CD4-positive, CD25-positive, alpha-beta regulatory T cell (primary cell): Measurements from ENCODE around the gene BPIFA1. TPM values are rescaled to one million over a fixed set of nuclear protein-coding genes. Genes with fewer than 3 reads are reported as not detected.

Experiments
- ATAC-seq, 2 donors: fragments of 150-1000 bp; cut with Tn5 transposase; one replicate each; pipeline ENCODE4 v1.10.0; 2021; ENCODE audit warnings: low read depth in 2 of 2, moderate number of reproducible peaks in 2 of 2, moderate library complexity in 1 of 2
- DNase-seq, 3 donors: peaks; one replicate each; pipeline versions ENCODE4 v3.0.0 to v3.0.0-alpha.2; 2012 to 2022; ENCODE audit warnings: mixed read lengths in 1 of 3
- H3K27ac ChIP-seq: one replicate; pipeline ENCODE4 v1.7.0; 2013; ENCODE audit warnings: mild to moderate bottlenecking, low read length; ENCODE audit not compliant: insufficient read depth, poor library complexity, severe bottlenecking
- H3K27me3 ChIP-seq: one replicate; pipeline ENCODE4 v1.7.0; 2013; ENCODE audit warnings: low read length; ENCODE audit not compliant: control insufficient read depth, insufficient read depth
- H3K36me3 ChIP-seq: one replicate; pipeline ENCODE4 v1.7.0; 2013; ENCODE audit warnings: mild to moderate bottlenecking, low read length, moderate library complexity; ENCODE audit not compliant: control insufficient read depth, insufficient read depth
- H3K4me1 ChIP-seq: 2 replicates; pipeline ENCODE4 v1.7.0; 2013; ENCODE audit warnings: mild to moderate bottlenecking, low read length; ENCODE audit not compliant: insufficient read depth, control insufficient read depth, poor library complexity, severe bottlenecking
- H3K4me3 ChIP-seq: one replicate; pipeline ENCODE4 v1.7.0; 2013; ENCODE audit warnings: low read depth, mild to moderate bottlenecking, low read length, moderate library complexity
- H3K9me3 ChIP-seq, 2 experiments: 1 replicate in 1 of 2; 2 replicates in 1 of 2; pipeline ENCODE4 v1.7.0; 2013; ENCODE audit warnings: low read length in 2 of 2, mild to moderate bottlenecking in 1 of 2, moderate library complexity in 1 of 2; ENCODE audit not compliant: control insufficient read depth in 2 of 2
- H3K27ac Mint-ChIP-seq, 3 donors: one replicate each; pipeline ENCODE4 v1.8.0; 2020 to 2022; ENCODE audit warnings: mild to moderate bottlenecking in 3 of 3, mixed read lengths in 3 of 3, moderate library complexity in 2 of 3
- H3K27me3 Mint-ChIP-seq: one replicate; pipeline ENCODE4 v1.8.0; 2022; ENCODE audit warnings: mild to moderate bottlenecking, mixed read lengths
- H3K36me3 Mint-ChIP-seq: one replicate; pipeline ENCODE4 v1.8.0; 2020; ENCODE audit warnings: mixed read lengths
- H3K4me1 Mint-ChIP-seq, 4 donors: one replicate each; pipeline ENCODE4 v1.8.0; 2020 to 2022; ENCODE audit warnings: mixed read lengths in 4 of 4, mild to moderate bottlenecking in 1 of 4
- H3K4me3 Mint-ChIP-seq, 4 donors: one replicate each; pipeline ENCODE4 v1.8.0; 2020 to 2022; ENCODE audit warnings: mild to moderate bottlenecking in 4 of 4, mixed read lengths in 4 of 4, moderate library complexity in 3 of 4
- H3K9me3 Mint-ChIP-seq, 7 donors: one replicate each; pipeline ENCODE4 v1.8.0; 2020 to 2022; ENCODE audit warnings: mixed read lengths in 7 of 7, mild to moderate bottlenecking in 3 of 7, moderate library complexity in 2 of 7
- polyA plus RNA-seq, 4 donors: library from polyadenylated mRNA; unstranded; fragments of 300-500 nt; fragmentation: Illumina TruSeq; gene quantifications; one replicate each; pipeline ENCODE4 v1.2.3, GENCODE V29; 2021
- total RNA-seq: library from RNA; stranded (reverse); gene quantifications from one replicate; pipeline ENCODE4 v1.2.3, GENCODE V29; 2022

BPIFA1 gene
- total and polyA plus RNA-seq, 5 donors from 2014 or later = not detected

- no peak overlapping the region for H3K27ac Mint-ChIP-seq
These were observed 44.3 kb downstream of the BPIFA1 start for GRCh38 chr20:33280000-33280680.

GRCh38 chr20:33280775-33281174 lies 45.0 kb downstream of the BPIFA1 start:
- H3K27ac Mint-ChIP-seq = no peak overlapping the region
- H3K4me3 ChIP-seq = no peak overlapping the region
- H3K27ac ChIP-seq = no peak overlapping the region
- no peaks in the 10 kb centered on the region for H3K9me3 ChIP-seq
- H3K36me3 Mint-ChIP-seq = no peaks in the 10 kb centered on the region
- DNase-seq = no peak
- H3K4me3 Mint-ChIP-seq = no peak overlapping the region
- no peaks in the 10 kb centered on the region for H3K4me1 ChIP-seq
- H3K36me3 ChIP-seq = no peaks in the 10 kb centered on the region
- H3K9me3 Mint-ChIP-seq = no peaks in the 10 kb centered on the region
- H3K27me3 Mint-ChIP-seq = peaks cover 9% of the 10 kb centered on the region
- H3K4me1 Mint-ChIP-seq = no peaks in the 10 kb centered on the region
- ATAC-seq = no peak
- H3K27me3 ChIP-seq = no peaks in the 10 kb centered on the region

More at GRCh38 chr20:33280000-33280680, 44.3 kb downstream of the BPIFA1 start:
- H3K4me1 ChIP-seq = no peaks in the 10 kb centered on the region
- no peak overlapping the region for H3K27ac ChIP-seq
- no peaks in the 10 kb centered on the region for H3K36me3 ChIP-seq
- no peaks in the 10 kb centered on the region for H3K9me3 ChIP-seq
- Mint-ChIP-seq H3K27me3 (peaks cover 9% of the 10 kb centered on the region), H3K36me3 (no peaks in the 10 kb centered on the region), H3K4me1 (no peaks in the 10 kb centered on the region), H3K4me3 (no peak overlapping the region), H3K9me3 (no peaks in the 10 kb centered on the region)
- no peak for DNase-seq
- no peaks in the 10 kb centered on the region for H3K27me3 ChIP-seq
- ATAC-seq = no peak
- H3K4me3 ChIP-seq = no peak overlapping the region

- no peaks in the 10 kb centered on the region for H3K9me3 ChIP-seq
- H3K4me3 Mint-ChIP-seq = no peak overlapping the region
- ATAC-seq = no peak
- peaks cover 5% of the 10 kb centered on the region for H3K27me3 Mint-ChIP-seq
- H3K27ac Mint-ChIP-seq = no peak overlapping the region
- no peak overlapping the region for H3K27ac ChIP-seq
- H3K27me3 ChIP-seq = no peaks in the 10 kb centered on the region
- no peak overlapping the region for H3K4me3 ChIP-seq
- H3K4me1 ChIP-seq = no peaks in the 10 kb centered on the region
- no peaks in the 10 kb centered on the region for H3K4me1 Mint-ChIP-seq
- no peak for DNase-seq
- no peaks in the 10 kb centered on the region for H3K9me3 Mint-ChIP-seq
- H3K36me3 Mint-ChIP-seq = no peaks in the 10 kb centered on the region
- no peaks in the 10 kb centered on the region for H3K36me3 ChIP-seq
These were observed 45.9 kb downstream of the BPIFA1 start for GRCh38 chr20:33281550-33282146.

DNA sequence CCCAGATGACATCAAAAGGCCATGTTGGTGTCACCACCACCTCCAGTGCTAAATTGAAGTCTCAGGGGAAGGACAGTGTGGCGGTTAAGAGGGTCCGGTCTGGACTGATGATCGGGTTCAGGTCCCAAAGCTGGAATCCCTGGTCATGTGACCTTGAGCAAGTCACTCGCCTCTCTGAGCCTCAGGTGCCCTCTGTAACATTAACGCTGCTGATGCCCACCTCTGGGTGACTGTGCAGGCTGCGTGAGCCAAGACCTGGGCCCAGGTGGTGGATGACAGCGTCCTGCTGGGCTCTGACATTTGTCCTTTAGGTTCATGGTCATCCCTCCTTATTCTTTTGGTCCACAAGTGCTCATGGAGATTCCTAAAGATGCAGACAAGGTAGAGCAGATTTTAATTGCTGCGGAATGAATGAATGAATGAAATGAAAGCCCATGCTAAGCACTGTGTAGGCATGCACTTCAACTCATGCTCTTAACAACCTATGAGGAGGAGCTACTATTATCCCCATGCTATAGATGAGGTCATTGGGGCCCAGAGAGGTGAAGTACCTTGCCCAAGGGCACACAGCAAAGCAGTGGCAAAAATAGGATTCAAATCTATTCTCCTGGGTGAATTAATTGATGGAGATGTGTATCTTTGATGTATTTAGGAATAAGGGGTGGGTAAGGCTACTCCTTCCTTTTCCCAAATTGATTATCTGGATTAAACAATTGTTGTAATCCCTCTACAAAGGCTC lies 46.6 kb downstream of the BPIFA1 start:
- Mint-ChIP-seq H3K4me1 (no peaks in the 10 kb centered on the region), H3K36me3 (no peaks in the 10 kb centered on the region), H3K9me3 (no peaks in the 10 kb centered on the region), H3K4me3 (no peak overlapping the region), H3K27ac (no peak overlapping the region), H3K27me3 (peaks cover 10% of the 10 kb centered on the region)
- Histone ChIP-seq H3K4me3 (no peak overlapping the region), H3K27me3 (no peaks in the 10 kb centered on the region), H3K36me3 (no peaks in the 10 kb centered on the region), H3K9me3 (no peaks in the 10 kb centered on the region), H3K27ac (no peak overlapping the region), H3K4me1 (no peaks in the 10 kb centered on the region)
- ATAC-seq (no peak), DNase-seq (no peak)

GRCh38 chr20:33282991-33283555 lies 47.3 kb downstream of the BPIFA1 start, which contains the start of gene BPIFB1:
Gene BPIFB1, plus strand, starts transcription at chr20:33283214. Its CDS starts 2,860 bp downstream, at chr20:33286074.
- H3K4me3 Mint-ChIP-seq = no peak within 1 kb of the TSS
- H3K36me3 ChIP-seq = no peaks in the 10 kb centered on the region
- no peaks in the 10 kb centered on the region for H3K27me3 ChIP-seq
- peaks cover 10% of the 10 kb centered on the region for H3K27me3 Mint-ChIP-seq
- no peak within 1 kb of the TSS for H3K27ac Mint-ChIP-seq
- H3K4me1 ChIP-seq = no peaks in the 10 kb centered on the region
- no peak within 1 kb of the TSS for H3K4me3 ChIP-seq
- H3K4me1 Mint-ChIP-seq = no peaks in the 10 kb centered on the region
- ATAC-seq = no peak
- no peaks in the 10 kb centered on the region for H3K36me3 Mint-ChIP-seq
- no peak for DNase-seq
- H3K9me3 ChIP-seq = no peaks in the 10 kb centered on the region
- no peak within 1 kb of the TSS for H3K27ac ChIP-seq
- no peaks in the 10 kb centered on the region for H3K9me3 Mint-ChIP-seq

- H3K4me3 ChIP-seq = no peak overlapping the region
- no peaks in the 10 kb centered on the region for H3K36me3 Mint-ChIP-seq
- peaks cover 14% of the 10 kb centered on the region for H3K27me3 Mint-ChIP-seq
- H3K4me3 Mint-ChIP-seq = no peak overlapping the region
- no peaks in the 10 kb centered on the region for H3K4me1 ChIP-seq
- ATAC-seq (no peak), DNase-seq (no peak)
- H3K27me3 ChIP-seq = no peaks in the 10 kb centered on the region
- H3K4me1 Mint-ChIP-seq = no peaks in the 10 kb centered on the region
- H3K36me3 ChIP-seq = no peaks in the 10 kb centered on the region
- H3K9me3 Mint-ChIP-seq = no peaks in the 10 kb centered on the region
- H3K27ac Mint-ChIP-seq = no peak overlapping the region
- no peaks in the 10 kb centered on the region for H3K9me3 ChIP-seq
- H3K27ac ChIP-seq = no peak overlapping the region
These were observed 48.5 kb downstream of the BPIFA1 start for GRCh38 chr20:33284284-33284683.

DNA sequence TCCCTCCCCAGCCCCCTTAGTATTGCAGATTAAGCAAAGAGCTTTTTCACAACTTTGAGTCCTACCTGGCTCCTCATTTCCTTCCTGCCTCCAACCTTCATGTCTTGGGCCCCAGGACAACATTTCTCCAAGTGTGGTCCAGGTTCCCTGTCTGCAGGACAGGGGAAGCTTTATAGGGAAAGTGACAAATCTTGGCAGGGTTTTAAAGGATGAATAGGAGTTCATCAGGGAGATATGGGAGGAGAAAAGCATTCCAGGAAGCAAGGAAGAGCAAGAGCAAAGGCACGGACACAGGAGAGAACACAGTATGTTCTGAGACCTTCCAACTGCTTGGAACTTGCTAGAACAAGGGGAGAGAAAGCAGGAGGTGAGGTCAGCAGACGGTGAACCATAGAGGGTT lies 49.1 kb downstream of the BPIFA1 start:
- peaks cover 14% of the 10 kb centered on the region for H3K27me3 Mint-ChIP-seq
- Histone ChIP-seq H3K4me3 (no peak overlapping the region), H3K4me1 (no peaks in the 10 kb centered on the region), H3K9me3 (no peaks in the 10 kb centered on the region), H3K36me3 (no peaks in the 10 kb centered on the region), H3K27ac (no peak overlapping the region), H3K27me3 (no peaks in the 10 kb centered on the region)
- ATAC-seq (no peak), DNase-seq (no peak)
- no peak overlapping the region for H3K4me3 Mint-ChIP-seq
- peaks cover 0 to 1% (median 0%) of the 10 kb centered on the region in 7 donors for H3K9me3 Mint-ChIP-seq
- H3K4me1 Mint-ChIP-seq = no peaks in the 10 kb centered on the region
- no peaks in the 10 kb centered on the region for H3K36me3 Mint-ChIP-seq
- H3K27ac Mint-ChIP-seq = no peak overlapping the region
